ENCODE results near the gene VAV1.
A peak's percentile ranks its signal among the peaks of the same experiment; 100 is the strongest.
"Not testable (repeated sequence)": the region's sequence is repeated elsewhere in the genome, so short reads cannot be mapped to it uniquely, and the experiment has no call there.

Gene VAV1

DNA sequence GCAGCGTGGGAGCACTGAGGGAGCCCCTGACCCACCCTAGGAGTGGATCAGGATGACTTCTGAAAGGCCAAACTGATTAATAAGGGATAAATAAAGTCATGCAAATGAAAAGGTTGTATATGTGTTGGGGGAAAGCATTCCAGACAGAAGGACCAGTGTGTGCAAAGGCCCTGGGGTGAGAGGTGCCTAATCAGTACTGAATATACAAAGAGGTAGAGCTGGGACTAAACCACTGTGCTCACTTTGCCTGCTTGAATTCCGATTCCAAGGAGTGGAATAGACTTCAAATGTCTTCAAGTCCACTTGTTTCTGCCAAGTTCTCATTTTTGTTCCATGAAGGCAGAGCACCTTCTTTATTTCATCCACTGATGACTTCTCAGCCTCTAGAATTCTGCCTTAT lies 82.2 kb downstream of the VAV1 start:
- no peak for DNase-seq

DNA sequence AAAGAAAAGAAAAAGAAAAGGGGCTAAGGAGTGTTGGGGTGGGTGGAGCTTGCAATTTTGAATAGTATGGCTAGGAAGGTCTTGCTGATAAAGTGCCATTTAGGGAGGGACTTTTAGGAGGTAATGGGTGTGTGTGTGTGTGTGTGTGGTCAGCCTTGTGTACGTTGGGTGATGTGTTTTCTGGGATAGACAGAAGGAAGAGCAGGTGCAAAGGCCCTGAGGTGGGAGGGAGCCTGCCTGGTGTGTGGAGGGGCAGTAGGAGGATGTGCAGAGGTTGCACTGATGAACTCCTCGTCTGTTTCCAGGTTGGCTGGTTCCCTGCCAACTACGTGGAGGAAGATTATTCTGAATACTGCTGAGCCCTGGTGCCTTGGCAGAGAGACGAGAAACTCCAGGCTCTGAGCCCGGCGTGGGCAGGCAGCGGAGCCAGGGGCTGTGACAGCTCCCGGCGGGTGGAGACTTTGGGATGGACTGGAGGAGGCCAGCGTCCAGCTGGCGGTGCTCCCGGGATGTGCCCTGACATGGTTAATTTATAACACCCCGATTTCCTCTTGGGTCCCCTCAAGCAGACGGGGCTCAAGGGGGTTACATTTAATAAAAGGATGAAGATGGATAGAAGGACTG lies 84.4 kb downstream of the VAV1 start:
- no peak for DNase-seq

DNA sequence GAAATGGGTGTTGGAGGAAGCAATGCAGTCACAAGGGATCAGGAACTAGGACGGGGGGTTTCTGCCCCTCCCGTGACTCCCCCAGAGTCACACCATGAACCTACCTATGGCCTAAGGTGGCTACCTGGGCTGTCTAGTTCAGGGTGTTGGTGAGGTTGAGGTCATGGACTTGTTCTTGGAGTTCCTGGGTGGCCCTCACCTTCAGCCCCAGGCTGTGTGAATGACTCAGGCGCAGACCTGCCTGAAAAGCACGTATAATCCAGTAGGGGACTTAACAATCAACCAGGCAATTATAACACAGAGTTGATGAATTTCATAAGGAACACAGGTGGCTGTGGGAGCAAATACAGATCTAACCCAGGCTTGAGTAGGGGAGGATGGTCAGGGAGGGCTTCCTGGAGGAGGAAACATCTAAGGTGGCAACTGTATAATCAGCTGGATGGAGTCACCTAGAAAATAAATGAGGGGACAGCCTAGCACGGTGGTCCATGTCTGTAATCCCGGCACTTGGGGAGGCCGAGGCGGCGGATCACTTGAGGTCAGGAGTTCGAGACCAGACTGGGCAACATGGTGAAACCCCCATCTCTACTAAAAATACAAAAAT lies 89.3 kb downstream of the VAV1 start:
- no peak for DNase-seq

DNA sequence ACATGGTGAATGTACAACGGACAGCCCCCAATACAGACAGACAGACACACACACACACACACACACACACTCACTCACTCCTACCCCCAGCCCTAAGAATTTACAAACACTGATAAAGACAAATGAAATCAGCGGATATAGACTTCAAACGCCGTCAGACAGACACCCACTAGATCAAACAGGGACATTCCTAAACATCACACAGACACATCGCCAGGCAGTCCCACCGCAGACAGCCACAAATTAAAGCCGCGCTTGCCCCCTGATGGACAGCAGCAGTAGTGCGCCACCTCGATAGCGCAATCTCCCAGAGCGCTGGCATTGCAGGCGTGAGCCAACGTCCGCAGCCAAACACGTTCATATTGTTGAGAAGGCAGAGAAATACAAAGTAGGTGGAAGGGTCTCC lies 90.2 kb downstream of the VAV1 start:
- peak; percentile 80 to 84 for DNase-seq

DNA sequence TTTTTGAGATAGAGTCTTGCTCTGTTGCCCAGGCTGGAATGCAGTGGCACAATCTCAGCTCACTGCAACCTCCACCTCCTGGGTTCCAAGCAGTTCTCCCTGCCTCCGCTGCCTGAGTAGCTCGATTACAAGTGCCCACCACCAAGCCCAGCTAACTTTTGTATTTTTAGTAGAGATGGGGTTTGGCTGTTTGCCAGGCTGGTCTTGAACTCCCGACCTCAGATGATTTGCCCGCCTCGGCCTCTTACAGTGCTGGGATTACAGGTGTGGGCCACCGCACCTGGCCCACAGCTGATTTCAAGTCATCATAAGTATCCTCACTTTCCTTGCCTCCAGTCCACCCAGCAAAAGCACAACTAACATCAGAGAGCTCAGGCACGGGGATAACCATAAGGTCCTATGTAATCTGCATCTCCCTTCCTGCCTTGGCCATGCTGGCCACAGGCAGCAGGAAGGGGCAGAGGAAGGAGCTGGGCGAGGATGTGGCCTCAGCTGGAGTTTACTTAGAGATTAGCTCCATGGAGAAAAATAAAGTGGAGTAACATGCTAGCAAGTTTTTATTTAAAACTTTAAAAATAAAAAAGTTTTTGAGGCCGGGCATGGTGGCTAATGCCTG lies 91.9 kb downstream of the VAV1 start:
- DNase-seq, result no peak

DNA sequence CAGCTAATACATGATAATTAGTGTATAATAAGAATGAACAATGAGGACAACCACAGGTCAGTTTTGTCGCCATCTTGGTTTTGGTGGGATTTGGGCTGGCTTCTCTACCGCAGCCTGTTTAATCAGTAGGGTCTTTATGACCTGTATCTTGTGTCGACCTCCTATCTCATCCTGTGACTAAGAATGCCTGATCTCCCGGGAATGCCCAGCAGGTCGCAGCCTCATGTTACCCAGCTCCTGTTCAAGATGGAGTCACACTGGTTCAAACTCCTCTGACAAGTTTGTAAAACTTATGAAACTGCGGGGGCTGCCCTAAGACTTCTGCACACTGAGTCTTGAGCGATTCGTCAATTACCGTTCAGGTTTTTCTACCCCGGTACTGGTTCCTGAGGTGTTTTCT lies 93.3 kb downstream of the VAV1 start:
- no peak for DNase-seq

DNA sequence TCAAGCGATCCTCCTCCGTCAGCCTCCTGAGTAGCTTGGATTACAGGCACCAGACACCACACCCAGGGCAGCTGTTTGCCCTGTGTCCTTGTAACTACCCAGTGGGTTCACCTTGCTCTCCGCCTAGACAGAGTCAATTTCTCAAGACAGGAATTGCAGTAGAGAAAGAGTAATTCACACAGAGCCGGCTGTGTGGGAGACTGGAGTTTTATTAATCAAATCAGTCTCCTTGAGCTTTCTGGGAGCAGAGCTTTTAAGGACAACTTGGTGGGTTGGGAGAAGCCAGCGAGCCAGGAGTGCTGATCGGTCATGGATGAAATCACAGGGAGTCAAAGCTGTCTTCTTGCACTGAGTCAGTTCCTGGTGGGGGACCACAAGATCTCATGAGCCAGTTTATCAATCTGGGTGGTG lies 94.2 kb downstream of the VAV1 start:
- DNase-seq, result no peak

DNA sequence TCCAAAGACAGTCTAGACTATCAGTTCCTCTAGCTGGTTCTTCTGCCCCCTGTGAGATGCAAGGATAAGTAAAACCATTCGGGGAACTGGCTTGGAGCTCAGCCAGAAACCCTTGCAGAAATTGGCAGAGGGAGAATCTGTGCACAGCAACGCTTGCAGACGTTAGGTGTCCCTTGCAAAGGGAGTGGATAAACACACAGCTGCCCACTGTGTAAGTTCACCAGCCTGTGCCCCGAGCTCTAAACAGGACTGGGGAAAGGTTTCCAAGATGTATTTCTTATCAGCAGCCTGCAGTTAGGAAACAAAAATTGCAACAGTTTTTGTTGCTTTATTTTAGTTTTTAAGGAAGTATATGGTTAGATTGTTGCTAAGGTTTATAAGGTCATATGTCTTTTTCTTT lies 95.8 kb downstream of the VAV1 start:
- peak; percentile 75 to 85 for DNase-seq

DNA sequence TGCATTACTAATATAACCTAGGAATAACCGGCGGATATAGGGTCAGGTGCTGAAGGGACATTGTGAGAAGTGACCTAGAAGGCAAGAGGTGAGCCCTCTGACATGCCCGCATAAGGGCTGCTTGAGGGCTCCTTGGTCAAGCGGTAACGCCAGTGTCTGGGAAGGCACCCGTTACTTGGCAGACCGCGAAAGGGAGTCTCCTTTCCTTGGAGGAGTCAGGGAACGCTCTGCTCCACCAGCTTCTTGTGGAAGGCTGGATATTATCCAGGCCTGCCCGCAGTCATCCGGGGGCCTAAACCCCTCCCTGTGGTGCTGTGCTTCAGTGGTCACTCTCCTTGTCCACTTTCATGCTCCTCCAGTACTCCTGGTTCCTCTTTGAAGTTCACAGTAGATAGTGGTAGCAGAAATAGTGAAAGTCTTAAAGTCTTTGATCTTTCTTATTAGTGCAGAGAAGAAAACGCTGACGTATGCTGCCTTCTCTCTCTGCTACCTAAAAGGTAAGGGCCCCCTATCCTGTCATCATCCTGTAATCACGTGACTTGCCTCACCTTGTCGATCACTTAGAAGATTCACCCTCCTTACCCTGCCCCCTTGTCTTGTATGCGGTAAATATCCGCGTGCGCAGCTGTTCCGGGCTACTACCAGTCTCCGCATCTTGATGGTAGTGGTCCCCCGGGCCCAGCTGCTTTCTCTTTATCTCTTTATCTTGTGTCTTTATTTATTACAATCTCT lies 96.8 kb downstream of the VAV1 start:
- DNase-seq, result not testable (repeated sequence)

DNA sequence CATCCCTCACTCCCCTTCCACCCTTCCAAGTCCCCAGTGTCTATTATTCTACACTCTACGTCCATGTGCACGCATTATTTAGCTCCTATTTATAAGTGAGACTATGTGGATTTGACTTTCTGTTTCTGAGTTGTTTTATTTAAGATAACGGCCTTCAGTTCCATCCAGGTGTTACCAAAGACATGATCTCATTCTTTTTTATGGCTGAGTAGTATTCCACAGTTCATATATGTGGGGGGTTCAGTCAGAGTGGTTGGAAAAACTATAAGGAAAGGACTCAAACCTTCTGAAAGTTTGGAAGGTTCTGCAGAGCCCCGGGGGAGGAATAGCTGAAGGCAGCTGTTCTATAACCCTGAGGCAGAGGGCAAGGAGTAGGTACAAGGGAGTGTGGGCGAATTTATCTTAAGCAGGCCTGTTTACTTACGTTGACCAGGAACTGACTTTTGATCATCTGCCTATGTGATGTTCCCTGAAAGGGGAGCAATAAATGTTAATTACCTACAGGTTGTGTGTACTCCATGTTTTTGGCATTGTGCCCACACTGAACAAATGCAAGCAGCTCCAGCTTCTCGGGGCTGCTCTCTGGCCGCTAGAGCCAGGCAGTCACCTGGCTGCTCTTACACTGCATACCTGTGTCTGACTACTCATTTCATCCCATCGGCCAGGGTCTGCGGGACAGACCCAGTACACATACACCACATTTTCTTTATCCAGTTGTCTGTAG lies 101.4 kb downstream of the VAV1 start:
- DNase-seq, result no peak

DNA sequence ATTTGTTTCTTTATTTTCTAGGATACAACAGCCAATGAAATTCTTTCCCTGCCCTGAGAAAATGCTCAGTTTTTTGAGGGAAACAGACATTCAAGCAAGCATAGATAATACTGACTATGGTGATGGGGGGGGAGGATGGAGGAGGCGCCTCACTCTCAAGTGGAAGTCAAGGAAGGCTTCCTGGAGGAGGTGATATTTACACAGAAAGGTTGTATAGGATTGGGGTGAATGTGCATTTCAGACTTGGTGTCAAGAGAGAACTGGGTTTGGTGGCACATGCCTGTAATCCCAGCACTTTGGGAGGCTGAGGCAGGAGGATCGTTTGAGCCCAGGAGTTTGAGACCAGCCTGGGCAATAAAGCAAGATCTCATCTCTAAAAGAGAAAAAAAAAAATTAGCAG lies 102.7 kb downstream of the VAV1 start:
- DNase-seq, result no peak

DNA sequence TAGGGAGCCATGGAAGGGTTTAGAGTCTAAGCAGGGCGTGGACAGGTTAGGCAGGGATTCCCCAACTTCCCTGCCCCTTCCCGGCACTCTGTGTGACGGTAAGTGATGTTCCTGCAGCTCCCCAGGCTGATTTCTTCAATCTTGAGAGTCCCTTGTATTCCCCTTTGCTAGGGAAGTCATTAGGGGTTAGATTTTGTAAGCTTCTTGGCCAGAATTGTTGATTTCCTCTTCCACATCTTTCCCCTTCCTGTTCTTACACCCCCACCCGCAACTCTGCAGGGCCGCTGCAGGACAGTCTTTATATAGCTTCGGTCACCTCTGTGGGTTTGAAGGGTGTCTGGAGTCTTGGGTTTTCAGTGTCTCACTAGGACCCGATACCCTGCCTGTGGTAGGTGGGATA lies 104.2 kb downstream of the VAV1 start:
- DNase-seq, result peak; percentile 80 to 81

DNA sequence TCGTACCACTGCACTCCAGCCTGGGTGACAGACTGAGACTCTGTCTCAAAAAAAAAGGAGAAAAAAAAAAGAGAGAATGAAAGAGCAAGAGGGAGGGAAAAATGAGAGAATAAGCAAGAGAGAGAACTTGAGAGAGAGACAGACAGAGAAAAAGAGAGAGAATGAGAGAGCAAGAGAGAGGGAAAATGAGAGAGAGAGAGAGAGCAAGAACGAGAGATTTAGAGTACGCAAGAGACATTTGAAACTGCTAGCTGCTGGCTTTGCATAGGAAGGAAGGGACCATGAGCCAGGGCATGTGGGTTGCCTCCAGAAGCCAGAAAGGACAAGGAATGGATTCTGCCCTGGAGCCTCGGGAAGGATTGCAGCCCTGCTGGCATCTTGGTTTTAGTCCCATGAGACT lies 105.3 kb downstream of the VAV1 start:
- DNase-seq, result no peak

DNA sequence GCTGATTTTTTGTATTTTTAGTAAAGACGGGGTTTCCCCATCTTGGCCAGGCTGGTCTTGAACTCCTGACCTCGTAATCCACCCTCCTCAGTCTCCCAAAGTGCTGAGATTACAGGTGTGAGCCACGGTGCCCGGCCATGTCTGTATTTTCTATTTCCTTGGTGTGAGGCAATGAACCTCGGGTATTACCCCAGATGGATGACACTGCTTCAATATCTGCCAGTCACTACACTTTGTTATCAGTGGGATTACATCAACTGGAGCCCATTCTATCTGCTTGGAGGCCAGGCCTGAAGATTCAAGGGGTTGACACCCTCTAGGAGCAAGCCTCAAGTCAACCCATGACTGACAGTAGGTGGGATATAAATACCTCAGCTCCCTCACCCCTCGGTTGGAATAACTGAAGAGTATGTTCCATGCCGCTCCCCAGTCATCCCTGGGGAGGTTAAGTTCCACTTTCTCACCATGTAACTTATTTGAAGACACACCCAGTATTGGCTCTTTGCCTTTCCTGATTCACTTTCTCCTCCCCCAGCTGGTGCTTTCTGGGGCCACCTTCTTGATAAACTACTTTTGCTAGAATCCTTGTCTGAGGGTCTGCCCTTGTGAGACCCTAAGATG lies 113.9 kb downstream of the VAV1 start:
- DNase-seq, result no peak

DNA sequence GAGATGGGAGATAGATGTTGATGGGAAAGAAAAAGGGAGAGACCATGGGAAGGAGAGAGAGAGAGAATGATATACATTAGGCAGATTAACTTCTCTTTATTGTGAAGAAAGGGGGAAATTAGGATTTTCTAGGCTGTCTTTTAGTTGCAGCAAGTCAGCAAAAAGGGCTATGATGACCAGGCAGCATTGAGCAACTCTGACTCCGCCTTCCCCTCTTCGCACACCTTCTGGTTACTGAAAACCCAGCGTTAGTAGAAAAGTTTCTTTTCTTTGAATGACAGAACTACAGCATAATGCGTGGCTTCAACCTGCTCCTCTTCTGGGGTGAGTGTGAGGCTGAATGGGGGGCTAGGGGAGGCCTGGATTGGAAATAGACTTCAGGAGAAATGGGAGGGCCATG lies 114.8 kb downstream of the VAV1 start, which contains the start of gene ADGRE1:
Gene ADGRE1, plus strand, starts transcription at position 264 of the 400 bp plus-strand sequence. Its CDS starts 30 bp downstream, at position 294.
- peak; percentile 68 to 82 for DNase-seq

DNA sequence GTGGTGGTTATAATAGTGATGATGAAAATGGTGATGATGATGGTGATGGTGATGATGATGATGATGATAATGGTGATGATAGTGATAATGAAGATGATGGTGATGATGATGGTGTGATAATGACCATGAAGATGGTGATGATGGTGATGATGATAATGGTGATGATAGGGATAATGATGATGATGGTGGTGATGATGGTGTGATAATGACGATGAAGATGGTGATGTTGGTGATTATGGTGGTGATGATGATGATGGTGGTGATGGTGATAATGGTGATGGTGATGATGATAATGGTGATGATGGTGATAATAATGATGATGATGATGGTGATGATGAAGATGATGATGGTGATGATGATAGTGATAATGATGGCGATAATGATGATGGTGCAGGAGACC lies 116.5 kb downstream of the VAV1 start:
- no peak for DNase-seq

DNA sequence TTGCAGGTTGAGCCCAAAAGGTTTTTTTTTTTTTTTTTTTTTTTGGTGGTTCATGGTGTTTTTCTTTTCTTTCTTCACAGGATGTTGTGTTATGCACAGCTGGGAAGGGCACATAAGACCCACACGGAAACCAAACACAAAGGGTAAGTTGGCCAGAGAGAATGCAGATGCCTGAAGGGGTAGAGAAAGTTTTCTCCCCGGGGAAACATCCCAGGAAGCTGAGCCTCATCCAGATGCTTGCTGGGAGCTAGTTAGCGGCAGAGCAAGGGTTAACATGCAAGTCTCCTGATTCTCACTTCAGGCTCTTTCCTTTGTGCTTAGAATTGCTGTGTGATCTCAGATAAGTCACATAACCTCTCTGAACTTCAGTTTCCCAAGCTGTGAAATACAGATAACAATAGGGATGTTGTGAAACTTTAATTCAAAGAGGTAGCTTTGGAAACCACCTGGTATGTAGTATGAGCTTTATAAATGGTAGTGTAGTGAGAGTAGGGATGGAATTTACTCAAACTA lies 117.9 kb downstream of the VAV1 start:
- DNase-seq, result no peak

DNA sequence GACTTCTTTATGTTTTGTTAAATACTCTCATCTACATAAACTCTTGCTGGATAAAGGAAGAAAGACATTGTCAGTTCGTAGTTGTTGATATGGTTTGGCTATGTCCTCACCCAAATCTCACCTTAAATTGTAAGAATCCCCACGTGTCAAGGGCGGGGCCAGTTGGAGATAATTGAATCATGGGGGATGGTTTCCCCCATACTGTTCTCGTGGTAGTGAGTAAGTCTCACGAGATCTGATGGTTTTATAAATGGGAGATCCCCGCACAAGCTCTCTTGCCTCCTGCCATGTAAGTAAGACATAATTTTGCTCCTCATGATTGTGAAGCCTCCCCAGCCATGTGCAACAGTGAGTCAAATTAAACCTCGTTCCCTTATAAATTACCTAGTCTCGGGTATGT lies 118.4 kb downstream of the VAV1 start:
- DNase-seq, result no peak

DNA sequence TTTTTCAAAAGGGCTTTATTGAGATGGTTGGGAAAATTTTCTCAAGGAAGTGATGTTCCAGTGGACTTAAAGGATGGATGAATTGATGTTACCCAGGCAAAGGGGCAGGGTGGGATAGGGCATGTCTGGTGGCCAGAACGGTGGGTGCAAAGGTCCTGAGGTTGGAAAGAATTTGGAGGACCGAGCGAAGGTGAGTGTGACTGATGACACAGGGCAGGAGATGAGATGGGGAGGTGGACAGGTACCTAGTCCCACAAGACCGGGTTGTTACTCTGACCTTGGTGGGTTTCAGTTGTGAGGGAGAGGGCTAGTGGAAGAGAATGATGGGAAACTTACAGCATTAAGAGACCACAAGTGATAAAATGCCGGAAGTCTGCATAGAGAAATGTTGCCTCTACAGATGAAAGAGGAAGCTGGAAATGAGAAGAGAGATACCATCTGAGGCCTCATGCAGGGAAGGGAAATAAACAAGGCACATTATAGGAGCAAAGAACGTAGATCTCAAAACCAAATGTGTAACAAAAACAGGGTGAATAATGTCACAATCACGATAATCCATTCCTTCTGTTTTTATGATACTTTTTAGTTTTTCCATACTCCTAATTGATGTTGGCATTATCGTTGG lies 119.4 kb downstream of the VAV1 start:
- peak; percentile 72 to 74 for DNase-seq

DNA sequence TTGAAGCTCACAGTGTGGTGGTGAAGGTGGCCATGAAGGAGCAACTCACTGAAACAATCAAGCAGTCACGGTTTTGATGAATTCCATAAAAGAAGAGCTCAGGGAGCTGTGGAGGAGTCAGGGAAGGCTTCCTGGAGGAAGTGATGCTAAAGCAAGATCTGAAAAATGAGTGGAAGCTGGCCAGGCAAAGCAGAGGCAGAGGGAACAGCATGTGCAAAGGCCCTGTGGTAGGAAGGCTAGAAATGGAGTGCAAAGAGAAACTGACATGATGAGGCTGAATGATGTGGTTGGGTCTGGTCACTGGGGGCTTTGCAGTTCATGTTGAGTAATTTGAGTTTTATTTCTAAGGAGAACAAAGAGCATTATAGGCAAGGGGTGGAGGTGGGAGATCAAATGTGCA lies 121.8 kb downstream of the VAV1 start:
- DNase-seq, result no peak

DNA sequence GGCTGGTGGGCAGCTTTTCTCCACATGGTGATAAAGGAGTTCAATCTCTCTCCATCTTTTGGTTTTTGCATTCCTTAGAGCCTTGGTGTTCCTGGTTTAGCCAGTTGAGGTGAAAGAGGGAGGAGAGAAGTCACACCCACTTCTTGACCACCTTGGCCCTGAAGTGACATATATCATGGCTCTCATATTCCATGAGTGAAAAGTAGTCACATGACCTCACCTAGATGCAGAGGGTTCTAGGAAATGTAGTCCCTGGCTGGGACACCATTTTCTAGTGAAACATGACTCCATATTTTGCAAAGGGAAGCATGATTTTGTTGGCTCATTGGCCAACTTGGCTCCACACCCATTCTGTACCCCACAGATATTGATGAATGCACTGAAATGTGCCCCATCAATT lies 130.9 kb downstream of the VAV1 start:
- DNase-seq, result no peak

DNA sequence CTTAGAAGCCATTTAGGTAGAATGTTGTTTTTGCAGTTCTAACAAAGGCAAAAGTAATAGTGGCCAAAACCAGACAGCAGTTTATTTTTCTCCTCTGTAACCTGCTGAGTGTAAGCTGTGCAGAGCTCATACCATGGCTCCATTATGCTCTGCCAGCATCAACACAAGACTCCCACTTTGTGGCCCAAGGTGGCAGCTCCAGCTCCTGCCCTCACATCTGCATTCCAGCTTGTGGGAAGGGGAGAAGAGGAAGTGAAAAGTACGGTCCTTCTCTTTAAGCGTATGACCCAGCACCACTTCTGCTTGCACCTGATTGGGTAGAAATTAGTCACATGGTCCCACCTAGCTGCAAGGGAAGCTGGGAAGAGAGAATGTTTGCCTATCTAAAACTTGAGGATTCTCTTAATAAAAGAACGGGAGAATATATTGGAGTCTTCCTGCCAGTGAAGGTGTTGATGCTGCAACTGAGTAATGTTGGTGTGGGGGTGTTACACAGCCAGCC lies 134.1 kb downstream of the VAV1 start:
- DNase-seq, result no peak

All from AML-193 (cell line).